Measurements from ENCODE around the gene PRSS21. TPM values are rescaled to one million over a fixed set of nuclear protein-coding genes. Genes with fewer than 3 reads are reported as not detected.

PRSS21 gene, protein sequence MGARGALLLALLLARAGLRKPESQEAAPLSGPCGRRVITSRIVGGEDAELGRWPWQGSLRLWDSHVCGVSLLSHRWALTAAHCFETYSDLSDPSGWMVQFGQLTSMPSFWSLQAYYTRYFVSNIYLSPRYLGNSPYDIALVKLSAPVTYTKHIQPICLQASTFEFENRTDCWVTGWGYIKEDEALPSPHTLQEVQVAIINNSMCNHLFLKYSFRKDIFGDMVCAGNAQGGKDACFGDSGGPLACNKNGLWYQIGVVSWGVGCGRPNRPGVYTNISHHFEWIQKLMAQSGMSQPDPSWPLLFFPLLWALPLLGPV
- 0.42 and 1.5 TPM in 2 replicates for total RNA-seq (2014; rRNA removed; shearing (Covaris generic))

DNA sequence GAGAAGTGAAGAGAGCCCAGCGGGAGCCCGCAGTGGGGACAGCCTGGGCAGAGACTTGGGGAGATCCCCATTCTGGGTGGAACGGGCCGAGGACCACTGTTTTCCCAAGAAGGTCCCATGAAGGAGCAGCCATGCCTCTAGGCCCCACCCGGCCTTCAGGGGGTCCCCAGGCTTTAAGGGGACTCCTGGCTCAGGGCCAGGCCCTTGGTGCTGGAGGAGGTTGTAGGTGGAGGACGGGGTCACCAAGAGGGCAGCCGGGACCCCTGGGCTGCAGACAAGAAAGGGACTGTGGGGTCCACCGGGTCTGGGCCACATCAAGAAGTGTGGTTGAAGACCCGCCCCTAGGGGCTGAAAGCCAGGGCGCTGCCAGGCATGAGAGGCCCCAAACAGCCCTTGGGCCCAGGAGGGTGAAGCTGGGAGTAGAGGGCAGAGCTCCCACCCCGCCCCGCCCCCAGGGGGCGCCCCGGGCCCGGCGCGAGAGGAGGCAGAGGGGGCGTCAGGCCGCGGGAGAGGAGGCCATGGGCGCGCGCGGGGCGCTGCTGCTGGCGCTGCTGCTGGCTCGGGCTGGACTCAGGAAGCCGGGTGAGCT is at the start of gene PRSS21:
TSS of gene PRSS21 (plus strand) at position 487 of the 589 bp plus-strand sequence. CDS start at position 519, 32 bp downstream.
- Histone ChIP-seq H3K4me3 (ENCODE audit: insufficient read depth, low read depth, low read length) (no peak within 1 kb of the TSS), H3K36me3 (replicated peaks; ENCODE audit: control insufficient read depth, insufficient read depth, low read length) (no peaks in the 10 kb centered on the region), H3K27me3 (ENCODE audit: control insufficient read depth, insufficient read depth, low read length) (no peaks in the 10 kb centered on the region; the same call in 1 of the 2 replicates)
- peak; percentile 93 for DNase-seq

DNA sequence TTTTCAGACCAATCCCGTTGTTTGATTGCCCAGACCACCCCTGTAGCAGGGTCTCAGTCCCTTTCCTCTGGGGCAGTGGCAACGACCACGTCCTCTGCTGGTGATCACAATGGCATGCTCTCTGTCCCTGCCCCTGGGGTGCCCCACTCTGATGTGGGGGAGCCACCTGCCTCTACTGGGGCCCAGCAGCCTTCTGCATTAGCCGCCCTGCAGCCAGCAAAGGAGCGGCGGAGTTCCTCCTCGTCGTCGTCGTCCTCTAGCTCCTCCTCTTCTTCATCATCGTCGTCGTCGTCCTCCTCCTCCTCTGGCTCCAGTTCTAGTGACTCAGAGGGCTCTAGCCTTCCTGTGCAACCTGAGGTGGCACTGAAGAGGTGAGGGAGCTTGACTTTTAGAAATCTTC is 49.1 kb upstream of the PRSS21 start:
- H3K36me3 ChIP-seq (replicated peaks; ENCODE audit: control insufficient read depth, insufficient read depth, low read length), result peaks cover 73% of the 10 kb centered on the region
- DNase-seq, result no peak
- H3K4me3 ChIP-seq (ENCODE audit: insufficient read depth, low read depth, low read length), result no peak overlapping the region
- no peaks in the 10 kb centered on the region for H3K27me3 ChIP-seq (ENCODE audit: control insufficient read depth, insufficient read depth, low read length)

DNA sequence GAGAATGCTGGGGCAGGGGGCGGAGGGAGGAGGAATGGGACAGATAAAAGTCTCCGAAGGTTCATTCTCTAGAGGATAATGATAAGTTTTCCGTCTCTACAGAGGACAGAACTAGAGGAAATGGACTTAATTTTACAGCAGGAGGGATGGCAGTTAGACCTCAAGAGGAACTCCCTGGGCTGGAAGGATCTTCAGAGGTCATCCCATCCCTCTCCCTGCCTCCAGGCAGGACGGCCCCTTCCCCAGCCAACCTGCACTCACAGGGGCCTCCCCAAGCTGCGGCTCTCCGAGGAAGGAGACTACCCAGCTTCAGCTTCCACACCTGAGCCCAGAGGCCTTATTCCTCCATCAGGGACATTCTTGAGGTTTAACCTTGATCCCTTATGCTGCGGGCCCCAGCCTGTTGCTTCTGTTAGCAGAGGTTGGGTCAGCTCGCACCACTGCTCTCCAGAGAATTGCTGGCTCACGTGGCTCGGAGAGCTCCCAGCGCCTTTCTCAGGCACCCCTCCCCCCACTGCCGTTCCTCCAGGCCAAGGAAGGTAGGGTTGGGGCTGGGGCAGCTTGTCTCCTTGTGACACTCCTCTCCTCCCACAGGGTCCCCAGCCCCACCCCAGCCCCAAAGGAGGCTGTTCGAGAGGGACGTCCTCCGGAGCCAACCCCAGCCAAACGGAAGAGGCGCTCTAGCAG is 48.5 kb upstream of the PRSS21 start:
- no peak overlapping the region for H3K4me3 ChIP-seq (ENCODE audit: insufficient read depth, low read depth, low read length)
- peaks cover 69% of the 10 kb centered on the region for H3K36me3 ChIP-seq (replicated peaks; ENCODE audit: control insufficient read depth, insufficient read depth, low read length)
- H3K27me3 ChIP-seq (ENCODE audit: control insufficient read depth, insufficient read depth, low read length), result no peaks in the 10 kb centered on the region
- DNase-seq, result peak; percentile 59

DNA sequence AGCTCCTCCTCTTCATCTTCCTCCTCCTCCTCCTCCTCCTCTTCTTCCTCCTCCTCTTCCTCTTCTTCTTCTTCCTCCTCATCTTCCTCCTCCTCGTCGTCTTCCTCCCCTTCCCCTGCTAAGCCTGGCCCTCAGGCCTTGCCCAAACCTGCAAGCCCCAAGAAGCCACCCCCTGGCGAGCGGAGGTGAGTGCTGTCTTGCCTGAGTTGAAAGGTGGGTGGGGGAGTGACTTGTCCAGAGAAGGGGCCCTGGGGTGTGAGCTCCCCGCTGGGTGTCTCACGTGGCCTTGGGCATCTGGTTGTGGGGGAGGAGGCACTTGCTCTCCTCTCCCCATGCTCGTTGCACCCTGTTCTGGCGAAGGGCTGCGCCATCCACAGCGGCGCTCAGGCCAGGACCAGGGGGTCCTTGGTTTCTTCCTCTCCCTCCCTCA is 47.9 kb upstream of the PRSS21 start:
- Histone ChIP-seq H3K36me3 (replicated peaks; ENCODE audit: control insufficient read depth, insufficient read depth, low read length) (peaks cover 66% of the 10 kb centered on the region), H3K27me3 (ENCODE audit: control insufficient read depth, insufficient read depth, low read length) (no peaks in the 10 kb centered on the region), H3K4me3 (ENCODE audit: insufficient read depth, low read depth, low read length) (no peak overlapping the region)
- peak; percentile 56 for DNase-seq

DNA sequence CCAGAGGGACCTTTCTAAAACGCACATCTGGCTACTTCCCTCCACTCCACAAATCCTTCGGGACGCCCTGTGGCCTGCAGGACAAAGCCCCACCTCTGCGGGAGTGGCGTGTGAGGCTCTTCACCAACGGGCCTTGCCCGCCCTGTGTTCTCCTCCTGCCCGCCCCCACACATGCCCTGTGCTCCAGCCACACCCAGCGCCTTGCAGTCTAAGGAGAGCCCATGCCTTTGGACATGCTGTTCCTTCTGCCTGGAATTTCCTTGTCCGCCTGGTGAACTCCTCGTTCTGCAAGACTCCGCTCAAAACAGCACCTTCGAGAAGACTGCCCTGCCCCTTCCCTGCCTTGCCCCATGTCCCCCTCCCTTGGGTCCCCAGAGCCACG is 47.4 kb upstream of the PRSS21 start:
- Histone ChIP-seq H3K4me3 (ENCODE audit: insufficient read depth, low read depth, low read length) (no peak overlapping the region), H3K27me3 (ENCODE audit: control insufficient read depth, insufficient read depth, low read length) (no peaks in the 10 kb centered on the region), H3K36me3 (replicated peaks; ENCODE audit: control insufficient read depth, insufficient read depth, low read length) (peaks cover 64% of the 10 kb centered on the region)
- no peak for DNase-seq

DNA sequence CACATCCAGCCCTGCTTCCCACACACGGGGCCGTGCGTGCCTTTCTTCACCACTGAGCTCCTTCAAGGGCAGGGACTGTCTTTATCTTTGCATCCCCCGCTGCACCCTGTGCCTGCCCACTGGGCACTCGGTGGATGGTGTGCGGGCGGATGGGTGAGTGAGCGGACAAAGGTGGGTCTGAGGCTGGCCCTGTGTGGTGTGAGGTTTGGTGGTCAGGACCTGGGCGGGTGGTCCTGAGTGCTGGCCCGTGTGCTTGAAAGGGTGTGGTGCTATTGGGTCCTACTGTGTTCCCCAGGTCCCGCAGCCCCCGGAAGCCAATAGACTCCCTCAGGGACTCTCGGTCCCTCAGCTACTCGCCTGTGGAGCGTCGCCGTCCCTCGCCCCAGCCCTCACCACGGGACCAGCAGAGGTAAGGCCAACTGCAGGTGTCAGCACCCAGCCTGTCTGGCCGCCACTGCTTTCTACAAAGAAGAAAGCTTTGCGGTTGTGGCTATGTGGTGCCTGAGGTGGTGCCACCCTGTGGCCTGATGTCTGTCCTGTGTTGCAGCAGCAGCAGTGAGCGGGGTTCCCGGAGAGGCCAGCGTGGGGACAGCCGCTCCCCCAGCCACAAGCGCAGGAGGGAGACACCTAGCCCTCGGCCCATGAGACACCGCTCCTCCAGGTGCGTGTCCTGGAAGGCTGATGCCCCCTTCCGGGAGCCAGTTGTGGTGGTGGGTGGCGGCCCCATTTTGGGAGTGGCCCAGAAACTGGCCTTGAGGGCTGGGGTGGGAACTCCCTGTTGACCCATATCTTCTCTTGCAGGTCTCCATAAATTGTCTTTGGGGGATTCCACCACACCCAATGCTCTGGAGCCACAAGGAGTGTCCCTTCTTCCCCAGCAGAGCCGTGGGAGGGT is 46.7 kb upstream of the PRSS21 start:
- peak; percentile 74 for DNase-seq
- peaks cover 65% of the 10 kb centered on the region for H3K36me3 ChIP-seq (replicated peaks; ENCODE audit: control insufficient read depth, insufficient read depth, low read length)
- no peaks in the 10 kb centered on the region for H3K27me3 ChIP-seq (ENCODE audit: control insufficient read depth, insufficient read depth, low read length)

DNA sequence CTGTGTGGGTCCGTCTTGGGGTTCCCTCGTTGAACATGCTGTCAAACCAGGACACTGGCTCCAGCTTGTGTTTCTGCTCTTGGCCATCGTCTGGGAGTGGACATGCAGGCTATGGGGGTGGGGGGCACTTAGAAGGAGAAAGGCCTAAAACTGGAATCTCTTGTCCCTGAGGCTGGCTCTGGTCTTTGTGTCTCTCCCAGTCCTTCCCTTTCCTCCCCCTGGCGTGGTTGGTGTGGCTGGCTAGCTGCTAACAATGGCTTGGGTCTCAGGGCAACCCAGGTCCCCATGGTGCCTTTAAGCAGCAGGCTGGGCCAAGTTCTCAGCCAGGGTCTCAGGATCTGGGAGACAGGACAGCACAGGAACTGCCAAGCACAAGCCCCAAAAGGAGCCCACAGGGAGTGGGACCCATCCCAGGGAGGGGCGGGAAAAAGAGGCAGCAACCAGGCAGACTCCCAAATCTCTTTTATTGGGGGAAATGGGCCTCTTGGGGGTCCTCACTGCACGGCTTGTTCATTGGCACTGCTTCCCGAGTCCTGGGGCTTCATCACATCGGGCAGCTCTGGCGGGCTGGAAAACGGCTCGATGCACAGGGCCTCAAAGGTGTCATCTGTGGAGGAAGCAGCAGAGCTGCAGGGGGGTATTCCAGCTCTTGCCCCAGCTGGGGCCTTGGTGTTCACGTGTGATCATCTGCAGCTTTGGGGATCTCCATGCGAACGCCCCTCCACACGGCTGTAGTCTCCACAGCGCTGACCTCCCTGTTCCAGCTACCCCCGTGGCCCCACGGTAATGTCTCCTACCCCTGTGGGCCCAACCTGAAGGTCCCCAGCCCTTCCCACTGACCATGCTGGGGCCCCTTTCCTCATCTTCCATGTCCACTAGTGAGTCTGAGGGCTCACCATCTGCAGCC is 45.3 kb upstream of the PRSS21 start:
- Histone ChIP-seq H3K4me3 (ENCODE audit: insufficient read depth, low read depth, low read length) (no peak overlapping the region), H3K36me3 (replicated peaks; ENCODE audit: control insufficient read depth, insufficient read depth, low read length) (peaks cover 61% of the 10 kb centered on the region), H3K27me3 (ENCODE audit: control insufficient read depth, insufficient read depth, low read length) (no peaks in the 10 kb centered on the region)
- no peak for DNase-seq

More for the DNA sequence above, 46.7 kb upstream of the PRSS21 start:
- H3K4me3 ChIP-seq (ENCODE audit: insufficient read depth, low read depth, low read length), result no peak overlapping the region

DNA sequence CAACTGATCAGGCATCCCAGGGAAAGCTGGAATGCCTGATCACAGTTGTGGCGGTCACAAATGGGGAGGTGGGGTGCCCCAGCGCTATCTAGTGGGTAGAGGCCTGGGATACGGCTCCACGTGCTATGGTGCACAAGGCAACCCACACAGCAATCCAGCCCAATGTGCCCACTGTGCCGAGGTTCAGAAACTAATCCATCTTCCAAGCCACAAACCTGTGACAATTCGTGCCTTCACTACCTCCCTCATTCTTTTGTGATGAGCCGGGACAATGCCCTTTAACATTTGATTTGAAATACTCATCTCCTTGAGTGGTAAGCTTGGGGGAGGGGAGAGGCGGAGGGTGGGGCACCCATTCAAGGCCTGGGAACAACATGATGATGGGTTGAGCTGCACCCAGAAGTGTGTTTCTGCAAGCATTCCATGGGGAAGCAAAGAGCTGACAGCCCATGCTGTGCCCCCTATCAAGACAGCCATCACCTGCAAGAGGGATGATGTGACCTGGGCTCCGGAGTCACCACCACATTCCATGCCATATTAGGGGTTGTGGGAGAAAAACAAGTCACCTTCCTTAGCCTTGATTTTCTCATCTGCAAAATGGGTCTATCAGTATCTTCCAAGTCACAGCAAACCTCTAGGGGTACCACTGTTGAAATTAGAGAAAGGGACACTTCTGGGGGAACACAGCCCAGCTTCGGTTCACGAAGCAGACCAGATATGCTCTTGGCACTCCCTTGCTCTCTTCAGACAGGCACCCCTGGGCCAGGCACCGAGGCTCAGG is 43.7 kb upstream of the PRSS21 start:
- H3K4me3 ChIP-seq (ENCODE audit: insufficient read depth, low read depth, low read length), result no peak overlapping the region
- no peak for DNase-seq
- H3K27me3 ChIP-seq (ENCODE audit: control insufficient read depth, insufficient read depth, low read length), result no peaks in the 10 kb centered on the region
- H3K36me3 ChIP-seq (replicated peaks; ENCODE audit: control insufficient read depth, insufficient read depth, low read length), result peaks cover 44% of the 10 kb centered on the region

DNA sequence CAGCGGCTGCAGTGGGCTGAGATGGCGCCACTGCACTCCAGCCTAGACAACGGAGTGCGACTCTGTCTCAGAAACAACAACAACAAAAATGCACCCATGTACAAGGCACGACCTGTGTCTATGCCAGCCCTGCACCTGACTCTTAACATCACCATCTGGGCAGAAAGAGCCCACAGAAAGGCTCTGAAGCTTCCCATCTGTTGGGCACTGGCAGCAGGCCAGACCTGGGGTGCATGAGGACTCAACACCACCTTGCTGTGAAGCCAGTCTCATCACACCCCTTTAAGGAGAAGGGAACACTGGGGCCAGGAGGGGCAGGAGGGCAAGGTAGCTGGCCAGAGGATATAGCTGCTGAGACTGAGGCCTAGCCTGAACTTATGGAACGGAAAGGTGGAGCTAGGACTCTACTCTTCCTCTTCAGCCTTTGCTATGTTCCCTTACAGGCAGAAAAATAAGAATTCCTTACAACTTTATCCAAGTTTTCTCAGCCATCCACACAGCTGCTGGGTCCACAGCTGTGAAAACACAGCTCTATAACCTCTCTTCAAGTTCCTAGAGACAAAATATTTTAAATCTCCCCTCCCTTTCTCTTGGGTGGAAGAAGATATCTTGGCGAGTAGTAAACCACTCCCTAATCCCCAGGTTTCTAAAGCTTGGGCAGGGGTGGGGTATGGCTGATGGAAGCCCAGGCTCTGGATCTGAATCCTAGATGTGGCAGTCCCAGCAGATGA is 42.7 kb upstream of the PRSS21 start:
- Histone ChIP-seq H3K36me3 (replicated peaks; ENCODE audit: control insufficient read depth, insufficient read depth, low read length) (peaks cover 36% of the 10 kb centered on the region), H3K27me3 (ENCODE audit: control insufficient read depth, insufficient read depth, low read length) (no peaks in the 10 kb centered on the region), H3K4me3 (ENCODE audit: insufficient read depth, low read depth, low read length) (no peak overlapping the region)
- DNase-seq, result no peak

DNA sequence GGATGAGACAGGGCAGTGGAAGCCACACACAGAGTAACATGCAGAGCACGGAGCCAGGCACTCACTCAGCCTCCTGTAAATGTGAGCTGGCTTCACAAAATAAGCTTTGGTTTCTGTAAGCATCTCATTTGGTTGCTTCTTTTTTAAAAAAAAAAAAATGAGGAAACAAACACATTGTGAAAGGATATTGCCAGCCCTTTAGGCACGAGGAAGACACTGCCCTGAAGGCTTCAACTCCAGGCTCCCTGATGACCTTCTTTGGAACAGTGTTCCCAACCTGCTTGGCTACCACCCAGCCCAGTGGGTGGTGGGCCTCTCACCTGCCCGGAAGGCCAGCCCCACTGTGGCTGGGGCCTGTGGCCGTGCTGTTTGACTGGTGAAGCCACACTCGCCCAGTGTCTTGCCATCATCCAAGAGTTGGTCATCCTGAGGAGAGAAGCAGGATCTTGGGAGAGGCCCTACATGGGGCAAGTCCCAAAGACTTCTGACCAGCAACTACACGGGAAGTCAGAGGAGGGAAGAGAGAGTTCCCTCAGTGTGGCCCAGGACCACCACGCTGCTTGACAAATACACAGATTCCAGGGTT is 41.8 kb upstream of the PRSS21 start:
- no peak for DNase-seq
- Histone ChIP-seq H3K27me3 (ENCODE audit: control insufficient read depth, insufficient read depth, low read length) (no peaks in the 10 kb centered on the region), H3K4me3 (ENCODE audit: insufficient read depth, low read depth, low read length) (no peak overlapping the region)

DNA sequence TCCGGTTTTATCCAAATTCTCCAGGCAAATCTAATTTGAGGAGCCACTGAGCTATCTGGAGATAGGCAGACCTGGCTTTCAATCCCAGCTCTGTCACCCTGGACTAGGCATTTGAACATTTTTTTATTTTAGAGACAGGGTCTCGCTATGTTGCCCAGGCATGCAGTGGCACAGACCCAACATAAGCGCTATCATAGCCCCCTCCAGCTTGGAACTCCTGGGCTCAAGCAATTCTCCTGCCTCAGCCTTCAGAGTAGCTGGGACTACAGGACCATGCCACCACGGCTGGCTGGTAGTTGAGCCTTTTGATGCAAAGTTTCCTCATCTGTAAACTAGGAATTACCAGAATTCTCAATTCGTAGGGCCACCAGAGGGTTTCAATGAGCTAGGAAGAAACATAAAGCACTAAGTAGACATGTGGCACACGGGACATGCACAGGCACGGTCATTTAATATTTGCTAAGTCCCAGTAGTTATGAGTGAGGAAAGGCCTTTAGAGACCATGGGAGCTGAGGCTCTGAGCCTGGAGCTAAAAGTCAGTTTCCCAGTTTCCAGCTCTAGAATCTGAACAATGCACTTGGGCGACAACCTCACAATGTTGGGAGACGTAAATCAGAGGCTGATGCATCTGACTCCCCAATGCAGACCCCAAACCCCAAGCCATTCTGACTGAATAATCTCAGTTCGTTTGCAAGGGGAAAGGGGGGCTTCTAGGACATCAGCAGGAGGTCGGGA is 41.1 kb upstream of the PRSS21 start:
- Histone ChIP-seq H3K27me3 (ENCODE audit: control insufficient read depth, insufficient read depth, low read length) (no peaks in the 10 kb centered on the region), H3K36me3 (replicated peaks; ENCODE audit: control insufficient read depth, insufficient read depth, low read length) (peaks cover 23% of the 10 kb centered on the region), H3K4me3 (ENCODE audit: insufficient read depth, low read depth, low read length) (peak overlapping the region; percentile 98)
- no peak for DNase-seq

More for the DNA sequence above, 41.8 kb upstream of the PRSS21 start:
- peaks cover 28% of the 10 kb centered on the region for H3K36me3 ChIP-seq (replicated peaks; ENCODE audit: control insufficient read depth, insufficient read depth, low read length)
